Activated CD8-positive, alpha-beta memory T cell treated with anti-CD3 and anti-CD28 coated beads for 4 hours (primary cell): Measurements from ENCODE around the gene TCF4.

Source experiments
- DNase-seq, 2 donors: peaks; one replicate each; pipeline ENCODE4 v3.0.0-alpha.2; 2020; ENCODE audit warnings: low read depth in 2 of 2

Gene TCF4

GRCh38 chr18:55588111-55588869 is at the start of gene TCF4:
TCF4 (minus strand) TSS chr18:55588192; CDS start chr18:55587116, 1,076 bp downstream.
- DNase-seq, result no peak

GRCh38 chr18:55637204-55637603 is 49.2 kb upstream of the TCF4 start:
- no peak for DNase-seq

GRCh38 chr18:55635439-55635838 is 47.4 kb upstream of the TCF4 start:
- DNase-seq, result no peak

DNA sequence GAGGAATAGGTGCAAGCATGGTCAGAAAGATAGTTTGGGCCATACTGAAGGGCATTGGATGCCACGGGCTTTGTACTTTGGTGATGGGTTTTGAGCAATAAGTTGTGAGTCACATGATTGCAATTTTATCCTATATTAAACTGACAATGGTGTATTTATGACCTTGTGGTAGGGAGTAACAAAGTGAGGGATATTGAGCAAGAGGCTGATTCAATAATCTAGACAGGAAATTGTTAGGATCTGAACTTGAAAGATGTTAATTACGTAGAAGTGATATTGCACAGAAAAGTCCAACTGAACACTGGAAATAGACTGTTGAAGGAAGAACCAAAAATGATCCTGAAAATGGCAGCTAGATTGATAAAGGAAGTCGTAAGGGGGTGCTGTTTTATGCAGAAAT is 46.6 kb upstream of the TCF4 start:
- no peak for DNase-seq

DNA sequence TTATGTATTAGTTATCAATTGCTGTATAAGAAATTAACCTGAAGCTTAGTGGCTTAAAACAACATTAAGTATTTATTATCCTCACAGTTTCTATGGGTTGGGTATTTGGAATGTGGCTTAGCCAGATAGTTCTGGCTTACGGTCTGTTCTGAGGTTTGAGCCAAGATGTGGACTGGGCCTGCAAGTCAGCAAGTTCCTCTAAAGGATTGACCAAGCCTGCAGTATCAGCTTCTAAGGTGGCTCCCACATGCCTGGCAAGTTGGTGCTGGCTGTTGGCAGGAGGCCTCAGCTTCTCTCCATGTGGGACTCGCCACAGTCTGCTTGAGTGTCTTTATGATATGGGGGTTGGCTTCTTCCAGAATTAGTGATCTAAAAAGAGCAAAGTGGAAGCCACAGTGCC is 45.0 kb upstream of the TCF4 start:
- no peak for DNase-seq

GRCh38 chr18:55629133-55629532 is 41.1 kb upstream of the TCF4 start:
- DNase-seq, result no peak

GRCh38 chr18:55627007-55627406 is 39.0 kb upstream of the TCF4 start:
- DNase-seq, result no peak

GRCh38 chr18:55625901-55626300 is 37.9 kb upstream of the TCF4 start:
- no peak for DNase-seq

DNA sequence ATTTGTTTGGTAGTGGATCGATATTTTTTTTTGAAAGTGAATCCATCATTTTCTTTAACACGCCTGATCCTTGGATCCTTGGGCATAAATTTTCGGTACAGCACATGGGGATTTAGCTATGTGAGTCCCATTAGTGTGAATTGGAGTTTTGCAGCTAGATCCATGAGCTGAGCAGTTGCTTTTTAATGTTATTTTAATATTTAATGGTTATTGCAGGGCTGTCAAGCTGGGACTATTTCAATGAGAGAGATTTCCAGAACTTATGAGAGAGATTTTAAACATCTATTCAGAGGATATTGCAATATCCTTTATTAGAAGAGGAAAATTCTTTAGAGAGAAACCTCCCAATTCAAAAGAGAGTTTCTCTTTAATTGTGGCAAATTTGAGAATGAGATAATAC is 35.6 kb upstream of the TCF4 start:
- DNase-seq, result no peak

DNA sequence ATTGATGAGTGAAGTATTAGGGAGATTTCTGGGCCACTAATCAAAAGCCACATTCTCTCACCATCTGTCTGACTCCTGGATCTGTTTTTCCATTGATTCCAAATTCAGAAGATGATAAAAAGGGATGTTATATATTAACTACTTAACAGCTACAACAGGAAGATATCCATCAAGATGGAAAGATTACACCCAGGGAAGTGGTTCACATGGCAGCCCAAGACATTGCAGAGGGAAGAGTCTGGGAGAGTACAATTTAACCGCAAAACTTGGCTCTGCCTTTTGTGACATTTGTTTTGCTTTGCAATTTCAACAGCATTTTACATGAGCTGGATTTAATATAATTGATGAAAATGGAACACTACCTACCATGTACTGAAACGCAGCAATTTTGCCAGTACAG is 22.5 kb upstream of the TCF4 start:
- DNase-seq, result no peak

GRCh38 chr18:55609160-55609825 is 21.3 kb upstream of the TCF4 start:
- DNase-seq, result no peak

GRCh38 chr18:55608497-55608896 is 20.5 kb upstream of the TCF4 start:
- DNase-seq, result no peak

GRCh38 chr18:55607773-55608172 is 19.8 kb upstream of the TCF4 start:
- no peak for DNase-seq

GRCh38 chr18:55605733-55606338 is 17.8 kb upstream of the TCF4 start:
- DNase-seq, result no peak

DNA sequence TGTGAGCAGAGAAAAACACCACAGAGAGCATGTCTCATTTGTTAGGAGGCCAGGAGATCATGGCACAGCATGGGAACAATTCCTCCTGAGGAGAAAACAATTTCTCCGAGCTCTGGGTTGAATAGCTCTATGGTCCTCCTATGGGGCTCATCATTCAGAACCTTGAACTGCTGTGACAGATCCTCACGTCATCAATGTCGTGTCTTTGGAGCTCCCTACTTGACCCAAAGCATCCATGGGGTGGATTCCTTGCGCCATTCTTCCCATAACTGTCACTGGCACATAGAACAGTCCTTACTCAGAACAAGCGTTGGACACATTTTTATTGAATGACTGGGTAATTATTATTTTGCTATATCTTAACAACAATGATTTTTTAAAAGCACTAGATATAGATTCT is 15.8 kb upstream of the TCF4 start:
- no peak for DNase-seq

DNA sequence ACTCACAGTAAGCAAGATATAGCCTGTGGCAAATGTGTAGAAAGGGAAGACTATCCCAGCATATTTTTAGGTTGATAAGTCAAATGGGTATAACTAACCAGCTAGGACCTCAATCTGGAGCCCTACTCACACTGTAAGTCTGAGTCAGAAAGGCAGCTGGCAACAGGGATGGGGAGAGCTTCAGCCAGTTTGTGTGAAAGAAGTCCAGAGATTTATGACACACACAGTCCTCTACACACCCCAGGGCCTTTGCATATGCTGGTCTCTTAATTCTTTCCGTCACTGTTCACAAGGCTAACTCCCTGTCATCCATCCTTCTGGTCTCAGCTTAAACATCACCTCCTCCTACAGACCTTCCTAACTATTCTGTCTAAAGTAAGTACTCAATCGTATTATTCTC is 5.9 kb upstream of the TCF4 start:
- DNase-seq, result no peak

GRCh38 chr18:55592572-55592971 is 4.6 kb upstream of the TCF4 start:
- DNase-seq, result no peak

DNA sequence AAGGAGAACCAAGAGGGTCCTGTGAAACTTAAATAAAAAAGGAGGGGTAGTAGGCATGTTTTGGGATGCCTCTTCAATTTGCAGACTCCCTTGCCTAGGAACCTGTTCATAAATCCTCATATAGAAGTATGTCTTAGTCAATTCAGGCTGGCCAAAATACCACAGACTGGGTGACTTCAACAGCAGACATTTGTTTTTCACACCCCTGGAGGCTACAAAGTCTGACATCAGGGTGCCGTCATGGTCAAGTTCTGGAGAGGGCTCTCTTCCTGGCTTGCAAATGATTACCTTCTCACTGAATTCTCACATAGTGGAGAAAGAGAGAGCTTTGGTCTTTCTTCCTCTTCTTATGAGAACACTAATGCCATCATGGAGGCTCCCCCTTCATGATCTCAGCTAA is 4.1 kb upstream of the TCF4 start:
- no peak for DNase-seq

DNA sequence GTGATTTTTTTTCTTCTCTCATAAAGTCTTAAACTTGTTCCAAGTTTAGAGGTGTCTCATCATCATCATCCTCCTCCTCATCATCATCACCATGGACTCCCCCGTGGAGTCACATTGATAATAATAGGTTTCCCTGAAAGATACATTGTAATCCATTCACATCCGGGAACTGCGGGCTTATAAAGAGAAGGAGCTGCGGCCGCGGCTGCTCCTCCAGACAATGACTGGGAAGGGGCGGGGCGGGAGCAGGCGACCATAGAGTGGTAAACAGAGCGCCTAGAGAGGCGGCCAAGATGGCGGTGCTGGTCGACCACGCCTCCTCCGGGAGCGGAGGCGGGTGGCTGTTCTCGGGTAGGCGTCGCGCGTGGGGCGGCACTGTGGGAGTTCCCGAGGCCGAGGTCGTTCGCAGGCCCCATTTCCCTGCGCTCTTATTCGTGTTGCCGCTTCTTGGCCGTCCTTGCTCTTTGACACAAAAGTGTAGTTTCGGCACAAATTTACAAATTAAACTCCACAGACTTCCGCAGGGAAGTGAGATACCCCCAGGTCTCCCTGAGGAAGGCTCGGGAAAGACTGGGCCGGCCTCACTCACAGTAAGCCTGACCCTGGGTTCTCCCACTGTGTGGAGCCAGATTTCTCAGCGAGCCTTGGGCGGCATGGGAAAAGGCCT is 1.8 kb upstream of the TCF4 start:
- DNase-seq, result peak; percentile 53 to 56

- DNase-seq, result no peak
Measured at GRCh38 chr18:55588870-55589595, 1.0 kb upstream of the TCF4 start.

DNA sequence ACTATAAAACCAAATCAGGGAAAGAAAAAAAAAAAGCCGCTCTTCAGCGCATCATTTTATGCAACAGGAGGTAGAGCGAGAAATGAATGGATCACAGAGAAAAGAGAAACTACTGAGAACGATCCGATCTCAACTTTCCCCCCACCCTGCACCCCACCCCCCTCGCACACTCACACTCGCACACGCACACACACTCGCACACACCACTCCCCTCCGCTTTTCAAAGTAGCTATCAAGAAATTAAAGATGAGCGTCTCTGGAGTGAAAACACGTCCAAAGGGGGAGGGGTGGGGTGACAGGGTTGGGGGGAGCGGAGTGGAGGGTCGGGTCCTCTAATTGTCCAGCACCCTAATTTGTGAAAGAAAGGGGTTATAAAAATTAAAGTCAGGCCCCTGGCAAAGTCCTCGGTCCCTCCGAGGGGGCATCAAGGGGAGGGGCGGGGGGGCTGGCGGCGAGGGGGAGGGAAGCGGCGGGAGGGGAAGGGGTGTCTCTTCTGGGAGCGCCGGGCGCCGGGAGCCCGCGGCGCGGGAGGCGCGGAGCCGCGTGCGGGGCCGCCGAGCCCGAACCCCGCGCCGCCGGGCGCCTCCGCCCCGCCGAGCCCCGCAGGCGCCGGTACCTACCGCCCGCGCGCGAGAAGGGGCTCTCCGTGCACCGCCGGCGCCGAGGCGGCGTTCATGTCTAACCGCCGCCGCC is 428 bp downstream of the TCF4 start:
- DNase-seq, result no peak
